Mucosa of gallbladder (tissue), 1 donor: ENCODE data around the gene NCS1. TPM values are rescaled to one million over a fixed set of nuclear protein-coding genes. Genes with fewer than 3 reads are reported as not detected.

ENCODE experiments used
- DNase-seq: peaks from one replicate; pipeline ENCODE4 v3.0.0-alpha.2; 2020; ENCODE audit warnings: low spot score
- total RNA-seq: library from RNA; stranded (reverse); gene quantifications from one replicate; pipeline ENCODE4 v1.2.1, GENCODE V29; 2021
- donor health status: DM: no; HTN: no; CAD: no.

NCS1 gene
- total RNA-seq, 1 donor from 2014 or later: 50.3 TPM

GRCh38 chr9:130147910-130148309 is 24.3 kb upstream of the NCS1 start:
- no peak for DNase-seq

DNA sequence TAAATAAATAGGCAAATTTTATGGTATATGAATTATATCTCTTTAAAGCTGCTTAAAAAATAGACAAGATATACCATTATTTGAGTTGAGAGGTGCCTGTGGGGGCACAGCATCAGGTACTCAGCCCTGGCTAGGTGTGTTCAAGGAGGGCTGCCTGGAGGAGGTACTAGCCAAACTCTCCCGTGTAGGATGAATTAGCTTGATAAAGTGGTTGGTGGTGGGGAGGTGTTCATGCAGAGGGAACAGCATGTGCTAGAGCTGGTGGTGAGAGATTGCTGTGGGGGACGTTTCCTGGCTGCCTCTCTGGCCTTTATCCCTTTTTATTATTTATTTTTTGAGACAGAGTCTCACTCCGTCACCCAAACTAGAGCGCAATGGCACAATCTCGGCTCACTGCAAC is 23.2 kb upstream of the NCS1 start:
- no peak for DNase-seq

- no peak for DNase-seq
These were observed 22.4 kb upstream of the NCS1 start for GRCh38 chr9:130149654-130150286.

DNA sequence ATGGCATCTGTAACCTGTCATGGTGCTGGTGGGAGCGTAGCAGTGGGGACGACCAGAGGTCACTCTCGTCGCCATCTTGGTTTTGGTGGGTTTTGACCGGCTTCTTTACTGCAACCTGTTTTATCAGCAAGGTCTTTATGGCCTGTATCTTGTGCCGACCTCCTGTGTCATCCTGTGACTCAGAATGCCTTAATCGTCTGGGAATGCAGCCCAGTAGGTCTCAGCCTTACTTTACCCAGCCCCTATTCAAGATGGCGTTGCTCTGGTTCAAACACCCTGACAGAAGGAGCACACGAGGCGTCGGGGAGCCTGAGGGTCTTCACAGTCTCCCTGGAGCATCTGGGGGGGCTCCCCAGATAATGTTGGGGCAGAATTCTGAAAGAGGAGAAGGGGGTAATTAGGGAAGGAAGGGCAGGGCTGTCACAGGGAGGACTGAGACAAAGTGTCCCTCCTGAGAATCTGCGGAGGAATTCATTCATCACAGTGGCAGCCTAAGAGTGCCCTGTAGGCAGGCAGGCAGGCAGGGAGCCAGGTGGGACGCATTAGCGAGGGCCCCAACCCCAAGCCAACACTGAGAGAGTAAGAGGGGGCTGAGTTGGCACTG is 21.3 kb upstream of the NCS1 start:
- DNase-seq: no peak

DNA sequence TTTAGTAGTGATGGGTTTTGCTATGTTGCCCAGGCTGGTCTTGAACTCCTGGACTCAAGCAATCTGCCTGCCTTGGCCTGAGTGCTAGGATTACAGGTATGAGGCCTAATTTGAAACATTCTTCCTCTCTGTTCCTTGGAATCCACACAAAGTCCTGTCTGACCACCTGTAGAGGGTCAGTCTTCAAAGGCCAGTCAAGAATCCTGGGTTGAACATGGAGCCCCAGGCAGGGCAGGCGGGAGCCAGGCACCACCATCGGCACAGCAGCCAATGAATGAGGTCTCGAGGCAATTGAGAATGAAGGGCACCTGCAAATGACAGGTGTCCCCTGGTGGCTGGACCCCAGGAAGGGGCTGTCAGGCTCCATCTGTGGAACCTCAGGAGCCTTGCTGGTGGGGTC is 17.4 kb upstream of the NCS1 start:
- no peak for DNase-seq

- DNase-seq: no peak
These were observed 16.6 kb upstream of the NCS1 start for GRCh38 chr9:130155647-130156046.

DNA sequence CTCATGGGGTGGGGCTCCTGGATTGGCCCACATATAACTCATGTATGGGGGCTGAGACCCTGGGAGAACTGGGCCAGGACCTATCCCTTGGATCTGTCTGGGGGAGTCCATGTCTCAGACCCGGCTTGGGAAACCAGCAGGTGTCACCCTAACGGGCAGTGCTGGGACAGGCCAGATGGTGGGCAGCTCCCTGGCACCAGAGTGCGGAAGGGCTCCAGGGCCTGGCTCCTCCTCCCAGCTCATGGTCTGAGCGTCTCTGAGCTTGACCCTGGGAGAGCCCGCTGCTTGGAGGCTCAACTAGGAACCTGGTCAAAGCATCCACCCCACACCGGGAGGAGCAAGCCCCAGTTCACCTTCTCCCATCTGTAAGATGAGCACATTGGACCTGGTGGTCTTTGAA is 15.5 kb upstream of the NCS1 start:
- DNase-seq: peak; percentile 24

- no peak for DNase-seq
These were observed 15.1 kb upstream of the NCS1 start for GRCh38 chr9:130157079-130157478.

DNA sequence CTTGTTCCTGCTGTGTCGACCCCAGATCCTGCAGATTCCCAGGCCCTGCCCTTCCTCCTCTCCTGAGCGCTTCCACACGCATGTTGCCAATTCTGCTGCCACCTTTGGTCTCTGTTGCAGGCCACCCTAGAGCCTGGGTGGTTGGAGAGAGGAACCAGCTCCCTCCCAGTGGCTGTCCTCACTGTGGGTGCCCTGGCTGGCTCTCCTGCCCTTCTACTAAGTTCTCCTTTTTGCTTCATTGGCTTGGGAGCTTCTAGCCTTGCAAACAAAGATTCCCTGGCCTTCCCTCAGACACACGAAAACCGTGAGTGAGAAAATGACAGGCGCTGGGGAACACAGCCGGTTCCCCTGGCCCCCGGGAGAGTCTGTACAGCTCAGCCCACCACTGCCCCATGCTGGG is 14.2 kb upstream of the NCS1 start:
- DNase-seq: no peak

GRCh38 chr9:130159057-130159456 is 13.1 kb upstream of the NCS1 start:
- DNase-seq: no peak

DNA sequence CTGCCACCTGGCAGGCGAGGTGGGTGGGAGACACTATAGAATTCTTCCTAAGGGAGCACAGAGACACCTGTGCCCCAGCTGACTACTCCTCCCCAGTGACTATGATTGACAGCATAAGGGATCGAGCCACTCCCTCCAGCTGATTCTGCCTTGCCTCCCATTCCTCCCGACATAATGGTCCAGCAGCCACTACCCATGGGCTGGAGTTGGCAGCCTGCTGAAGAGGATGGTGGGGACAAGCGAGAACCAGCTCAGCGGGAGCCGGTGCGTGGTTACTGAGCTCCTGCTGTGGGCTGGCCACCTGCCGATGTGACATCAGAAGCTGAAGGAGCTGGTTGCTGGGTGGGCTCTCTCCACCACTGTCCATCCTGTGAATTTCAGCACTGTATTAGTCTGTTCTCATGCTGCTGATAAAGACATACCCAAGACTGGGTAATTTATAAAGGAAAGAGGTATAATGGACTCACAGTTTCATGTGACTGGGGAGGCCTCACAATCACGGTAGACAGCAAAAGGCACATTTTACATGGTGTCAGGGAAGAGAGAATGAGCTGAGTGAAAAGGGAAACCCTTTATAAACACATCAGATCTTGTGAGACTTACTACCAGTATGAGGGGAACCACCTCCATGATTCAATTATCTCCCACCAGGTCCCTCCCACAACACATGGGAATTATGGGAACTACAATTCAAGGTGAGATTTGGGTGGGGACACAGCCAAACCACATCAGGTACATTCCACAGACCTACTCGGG is 12.1 kb upstream of the NCS1 start:
- no peak for DNase-seq

GRCh38 chr9:130160862-130161470 is 11.2 kb upstream of the NCS1 start:
- no peak for DNase-seq

- no peak for DNase-seq
These were observed 6.6 kb upstream of the NCS1 start for GRCh38 chr9:130165579-130165978.

GRCh38 chr9:130166399-130166798 is 5.8 kb upstream of the NCS1 start:
- DNase-seq: no peak

GRCh38 chr9:130167927-130168326 is 4.3 kb upstream of the NCS1 start:
- DNase-seq: no peak

GRCh38 chr9:130171226-130172148 is 717 bp upstream of the NCS1 start:
- DNase-seq: no peak

GRCh38 chr9:130172858-130173665 is 858 bp downstream of the NCS1 start:
- DNase-seq: no peak

- no peak for DNase-seq
These were observed 1.4 kb downstream of the NCS1 start for GRCh38 chr9:130173666-130173983.

DNA sequence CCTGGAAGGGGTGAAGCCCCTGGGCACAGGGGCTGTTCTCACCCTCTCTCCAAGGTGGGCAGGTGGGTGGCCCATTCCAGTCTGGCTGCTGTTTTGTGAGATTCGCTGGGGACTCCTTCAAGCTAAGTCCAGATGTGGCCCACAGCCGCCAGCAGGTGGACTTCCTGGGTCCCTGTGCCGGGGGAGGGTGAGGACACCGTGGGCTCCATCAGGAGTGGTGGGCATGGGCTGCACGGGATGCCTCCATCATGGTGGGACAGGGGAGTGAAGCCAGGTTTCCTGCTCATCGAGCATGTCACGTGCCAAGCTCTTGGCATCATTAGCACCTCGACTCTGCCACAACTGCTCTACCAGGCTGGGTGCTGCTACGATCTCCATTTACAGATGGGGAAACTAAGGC is 1.8 kb downstream of the NCS1 start:
- no peak for DNase-seq

- DNase-seq: peak; percentile 39
These were observed 2.7 kb downstream of the NCS1 start for GRCh38 chr9:130174920-130175321.

GRCh38 chr9:130175355-130175754 is 3.2 kb downstream of the NCS1 start:
- no peak for DNase-seq
